Measurements from ENCODE around the gene HMX1. TPM values are rescaled to one million over a fixed set of nuclear protein-coding genes. Genes with fewer than 3 reads are reported as not detected.

HMX1 gene
- total RNA-seq, 2 experiments from 2014 or later, result not detected

DNA sequence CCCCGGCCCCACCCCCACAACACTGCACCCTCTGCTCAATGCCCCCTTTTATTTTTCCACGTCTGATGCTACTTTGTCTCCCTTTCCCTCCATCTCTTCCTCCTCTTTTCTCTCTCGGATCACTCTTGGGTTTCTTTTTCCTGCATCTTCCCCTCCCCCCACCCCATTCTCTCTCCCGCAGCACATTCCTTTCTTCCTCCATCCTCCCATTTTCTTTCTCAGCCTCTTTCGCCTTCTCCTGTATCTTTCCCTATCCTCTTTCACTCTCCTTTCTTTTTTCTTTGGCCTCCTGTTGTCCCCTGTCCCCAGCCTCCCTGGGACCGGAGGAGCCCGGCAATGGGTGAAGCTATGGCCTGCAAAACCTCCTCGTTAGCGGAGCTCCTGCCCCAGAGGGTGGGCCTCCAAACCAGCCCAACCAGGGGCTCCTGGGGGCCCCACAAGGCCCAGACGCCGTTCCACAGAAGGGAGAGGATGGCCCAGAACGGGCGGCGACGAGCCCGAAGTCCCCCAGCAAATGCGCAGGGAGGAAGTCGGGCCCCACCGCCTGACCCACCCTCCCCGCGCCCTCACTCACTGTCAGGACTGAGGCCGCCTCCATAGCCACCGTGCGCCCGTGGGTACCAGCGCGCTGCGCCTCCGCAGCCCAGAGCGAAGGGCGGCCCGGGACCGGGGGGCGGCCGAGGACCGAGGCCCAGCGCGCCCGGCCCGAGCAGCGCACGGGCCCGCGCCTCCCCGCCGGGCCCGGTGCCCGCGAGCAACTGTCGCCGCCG is 807 bp downstream of the HMX1 start:
- POLR2A ChIA-PET, result no interaction called here

DNA sequence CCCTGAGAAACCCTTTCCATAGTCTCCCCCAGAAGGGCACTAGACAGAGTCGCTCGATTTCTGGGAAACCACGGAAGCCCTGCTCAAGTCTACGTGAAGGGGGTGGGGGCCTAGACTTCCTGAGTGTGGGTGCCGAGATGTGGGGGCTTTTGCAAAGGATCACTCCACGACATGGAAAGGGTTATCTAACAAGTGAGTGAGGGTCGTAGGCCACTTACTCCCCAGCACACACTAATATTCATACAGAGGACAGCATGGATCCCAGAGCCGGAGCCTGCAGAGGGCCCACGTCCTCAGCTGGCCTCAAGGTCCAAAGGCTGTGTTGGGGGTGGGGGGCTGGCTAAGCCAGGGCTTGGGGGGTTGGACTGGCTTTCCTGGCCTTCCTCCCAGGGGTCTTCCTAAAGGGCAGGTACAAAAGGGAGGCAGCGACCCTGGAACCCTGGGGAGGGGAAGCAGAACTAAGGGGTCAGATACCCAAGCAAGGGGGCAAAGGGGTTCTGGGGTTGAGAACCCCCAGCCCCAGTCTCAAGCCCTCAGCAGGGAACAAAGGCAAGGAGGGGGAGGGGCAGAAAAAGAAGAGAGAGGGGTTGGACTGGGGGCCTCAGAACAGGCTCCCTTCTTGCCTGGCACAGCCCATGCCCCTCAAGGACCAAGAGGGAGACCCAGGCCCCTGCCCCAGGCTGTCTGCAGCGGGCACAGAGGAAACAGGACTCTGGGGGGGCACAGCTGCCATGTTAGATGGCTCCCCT is 1.6 kb downstream of the HMX1 start:
- CTCF ChIA-PET, result no interaction called here

More for the DNA sequence above, 807 bp downstream of the HMX1 start:
- CTCF ChIA-PET, result no interaction called here

DNA sequence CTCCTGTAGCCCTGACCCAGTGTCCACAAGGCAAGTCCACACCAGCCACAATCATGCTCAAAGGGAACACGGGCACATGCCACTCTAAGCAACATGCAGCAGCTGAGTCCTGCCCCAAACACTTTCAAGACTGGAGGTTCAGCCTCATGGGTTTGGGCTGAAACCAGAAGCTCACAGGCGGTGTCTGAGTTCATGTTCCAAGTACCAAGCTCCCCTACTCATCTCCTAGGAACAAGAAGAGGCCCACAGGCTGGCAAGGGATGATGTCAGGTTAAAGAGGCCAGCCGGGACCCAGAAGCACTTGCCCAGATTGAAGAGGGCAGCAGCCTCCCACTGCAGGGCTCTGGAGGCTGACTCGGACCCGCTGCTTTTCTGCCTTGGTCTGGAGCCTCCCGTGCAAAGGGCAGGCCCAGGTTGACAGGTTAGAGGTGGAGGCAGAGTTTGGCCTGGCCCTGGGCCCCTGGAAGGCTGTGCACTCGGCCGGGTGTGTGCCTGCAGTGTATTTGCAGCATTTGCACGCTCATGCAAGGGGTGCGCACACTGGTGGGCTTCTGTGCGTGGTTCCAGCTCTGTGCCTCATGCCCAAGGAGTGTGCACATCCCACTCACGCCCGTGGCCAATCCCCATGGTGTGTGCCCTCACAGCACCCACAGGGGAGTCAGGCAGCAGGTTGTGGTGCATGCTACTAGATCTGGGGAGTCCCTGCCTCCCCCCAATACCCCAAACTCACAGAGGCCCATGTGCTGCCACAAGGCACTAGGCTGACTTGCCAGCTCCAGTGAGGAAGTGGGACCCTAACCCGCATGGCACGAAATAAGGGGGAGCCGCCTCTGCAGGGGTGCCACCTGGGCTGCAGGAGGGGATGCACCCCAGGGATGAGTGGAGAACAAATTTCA is 2.4 kb downstream of the HMX1 start:
- CTCF ChIA-PET, result no interaction called here
- POLR2A ChIA-PET, result no interaction called here

More for the DNA sequence above, 1.6 kb downstream of the HMX1 start:
- POLR2A ChIA-PET, result no interaction called here

DNA sequence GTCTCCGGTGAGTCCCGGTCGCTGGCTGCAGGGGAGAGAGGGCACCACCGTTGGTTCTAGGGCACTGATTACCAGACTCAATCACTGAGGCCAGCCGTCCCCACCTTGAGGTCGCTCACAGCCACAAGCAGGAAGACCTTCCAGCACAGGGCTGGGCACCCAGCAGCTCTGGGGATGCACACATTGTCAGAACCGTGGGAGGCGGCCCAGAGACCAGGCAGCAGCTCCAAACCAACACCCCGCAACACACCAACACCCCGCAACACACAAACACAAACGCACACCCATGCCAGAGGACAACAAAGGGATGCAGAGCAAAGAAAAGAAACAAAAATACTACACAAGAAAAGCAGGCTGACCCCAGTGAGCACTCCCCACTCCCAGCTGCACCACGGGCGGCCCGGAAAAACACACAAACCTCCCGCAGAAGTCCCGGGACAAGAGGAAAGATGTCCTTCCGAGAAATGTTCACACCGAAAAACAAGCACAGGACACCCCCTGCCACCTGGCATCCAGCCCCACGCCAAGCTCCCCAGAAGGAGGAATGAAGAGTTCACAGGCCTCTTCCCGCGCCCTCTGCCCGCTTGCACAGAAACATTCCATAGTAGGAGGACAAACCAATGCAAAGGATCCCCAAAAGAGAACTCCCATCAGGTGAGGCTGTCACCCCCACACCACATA is 3.2 kb downstream of the HMX1 start:
- POLR2A ChIA-PET, result no interaction called here
- CTCF ChIA-PET, result no interaction called here

DNA sequence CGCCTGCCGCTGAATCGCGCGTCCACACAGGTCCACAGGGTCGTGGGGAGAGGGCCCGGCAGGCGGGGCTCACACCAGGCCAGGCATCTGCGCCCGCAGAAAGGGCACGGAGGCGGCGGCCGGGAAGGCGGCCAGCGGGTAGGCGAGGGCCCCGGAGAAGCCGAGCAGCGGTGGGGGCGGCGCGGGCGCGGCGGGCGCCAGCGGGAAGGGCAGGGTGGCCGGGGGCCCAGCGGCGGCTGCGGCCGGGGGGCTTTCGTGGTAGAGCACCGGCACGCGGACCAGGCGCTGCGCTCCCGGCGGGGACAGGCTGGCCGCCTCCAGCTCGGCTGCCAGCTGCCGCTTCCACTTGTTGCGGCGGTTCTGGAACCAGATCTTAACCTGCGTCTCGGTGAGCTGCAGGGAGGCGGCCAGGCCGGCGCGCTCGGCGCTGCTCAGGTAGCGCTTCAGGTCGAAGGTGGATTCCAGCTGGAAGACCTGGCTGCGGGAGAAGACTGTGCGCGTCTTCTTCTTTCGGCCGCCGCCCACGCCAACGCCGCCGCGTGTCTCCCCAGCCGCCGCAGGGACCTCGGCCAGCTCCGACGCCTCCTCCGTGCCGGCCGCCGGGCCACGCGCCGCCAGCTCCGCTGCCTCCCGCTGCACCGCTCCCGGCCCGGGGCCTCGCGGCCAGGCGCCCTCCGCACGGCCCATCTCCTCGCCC is 3.9 kb downstream of the HMX1 start:
- ChIA-PET POLR2A (no interaction called here), CTCF (no interaction called here)

DNA sequence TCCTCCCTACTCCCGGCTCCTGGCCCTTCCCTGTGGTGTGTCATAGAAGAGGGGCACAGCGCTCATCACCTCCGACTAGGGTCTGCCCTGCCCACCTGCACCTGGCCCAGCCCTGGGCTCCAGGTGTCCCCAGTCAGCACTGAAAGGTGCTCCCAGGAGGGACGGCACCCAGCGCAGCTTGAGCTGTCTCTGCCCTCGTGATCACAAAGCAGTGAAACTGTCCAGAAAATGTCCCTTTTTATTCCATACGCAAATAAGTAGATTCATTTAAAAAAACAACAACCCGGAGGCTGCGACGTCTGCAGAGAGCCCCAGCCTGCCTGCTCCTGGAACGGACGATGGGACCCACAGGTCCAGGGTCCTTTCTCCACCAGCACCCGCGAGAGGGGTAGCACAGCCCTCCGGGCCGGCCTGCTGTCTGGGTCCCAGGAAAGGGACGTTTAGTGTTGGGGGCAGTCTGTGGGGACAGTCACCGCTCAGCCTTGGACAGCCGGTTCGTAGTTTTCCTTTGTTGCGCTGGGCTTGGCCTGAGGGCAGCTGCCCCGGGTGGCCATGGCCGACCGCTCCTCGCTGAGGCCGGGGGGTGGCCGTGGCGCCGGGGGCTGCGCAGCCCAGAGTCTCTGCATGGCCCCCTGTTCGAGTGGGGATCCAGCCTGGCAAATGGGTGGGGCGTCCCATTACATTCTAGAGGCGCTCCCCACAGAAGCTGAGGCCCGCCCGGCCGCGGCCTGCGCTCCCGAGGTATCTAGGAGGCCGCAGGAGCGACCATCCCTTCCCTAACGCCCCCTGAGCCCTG is 4.6 kb downstream of the HMX1 start:
- ChIA-PET POLR2A (no interaction called here), CTCF (no interaction called here)

DNA sequence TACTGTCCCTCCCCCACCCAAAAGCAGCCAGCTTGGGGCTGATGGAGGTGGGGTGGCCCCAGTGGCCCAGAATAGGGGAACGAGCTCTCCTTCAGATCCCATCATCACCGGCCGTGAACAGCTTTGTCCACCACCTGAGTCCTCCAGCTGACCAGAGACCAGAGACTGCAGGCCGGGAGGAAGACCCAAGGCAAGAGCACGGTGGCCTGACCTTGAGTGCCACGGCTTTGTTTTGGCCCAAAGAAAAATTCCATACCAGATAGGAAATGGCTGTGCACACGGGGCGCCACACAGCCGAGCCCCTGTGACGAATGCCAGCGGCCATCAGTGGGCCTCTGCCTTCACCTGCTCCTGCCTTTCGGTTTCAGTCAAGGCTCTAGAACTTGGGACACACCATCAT is 5.2 kb downstream of the HMX1 start:
- ChIA-PET CTCF (no interaction called here), POLR2A (no interaction called here)

DNA sequence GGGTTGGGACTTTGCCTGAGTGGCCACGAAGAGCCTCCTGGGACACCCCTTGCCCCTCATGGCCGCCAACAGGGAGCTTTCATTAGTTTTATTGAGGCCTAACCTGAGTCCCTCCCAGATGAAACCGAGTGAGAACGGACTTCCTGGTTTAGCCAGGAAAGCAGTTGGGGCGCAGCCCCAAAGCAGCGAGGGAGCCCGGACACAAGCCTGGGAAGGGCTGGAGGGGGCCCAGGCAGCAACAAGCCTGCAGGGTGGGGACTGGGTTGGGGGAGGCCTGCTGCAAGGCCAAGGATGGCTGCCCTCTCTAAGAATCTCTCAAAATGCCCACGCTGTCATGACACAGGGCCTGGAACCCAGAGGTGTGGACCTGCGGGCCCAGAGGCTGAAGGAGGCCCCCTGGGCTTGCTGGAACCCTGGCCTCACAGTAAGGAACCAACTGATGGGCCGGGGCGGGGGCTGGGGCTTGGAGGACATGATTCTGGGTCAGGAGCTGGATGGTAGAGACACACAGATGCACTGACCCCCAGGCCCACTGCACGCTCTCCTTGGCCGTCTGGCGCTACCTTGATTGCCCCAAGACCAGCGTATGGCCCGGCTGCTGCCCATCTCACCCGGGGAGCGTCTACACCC is 5.8 kb downstream of the HMX1 start:
- CTCF ChIA-PET, result no interaction called here
- POLR2A ChIA-PET, result no interaction called here

DNA sequence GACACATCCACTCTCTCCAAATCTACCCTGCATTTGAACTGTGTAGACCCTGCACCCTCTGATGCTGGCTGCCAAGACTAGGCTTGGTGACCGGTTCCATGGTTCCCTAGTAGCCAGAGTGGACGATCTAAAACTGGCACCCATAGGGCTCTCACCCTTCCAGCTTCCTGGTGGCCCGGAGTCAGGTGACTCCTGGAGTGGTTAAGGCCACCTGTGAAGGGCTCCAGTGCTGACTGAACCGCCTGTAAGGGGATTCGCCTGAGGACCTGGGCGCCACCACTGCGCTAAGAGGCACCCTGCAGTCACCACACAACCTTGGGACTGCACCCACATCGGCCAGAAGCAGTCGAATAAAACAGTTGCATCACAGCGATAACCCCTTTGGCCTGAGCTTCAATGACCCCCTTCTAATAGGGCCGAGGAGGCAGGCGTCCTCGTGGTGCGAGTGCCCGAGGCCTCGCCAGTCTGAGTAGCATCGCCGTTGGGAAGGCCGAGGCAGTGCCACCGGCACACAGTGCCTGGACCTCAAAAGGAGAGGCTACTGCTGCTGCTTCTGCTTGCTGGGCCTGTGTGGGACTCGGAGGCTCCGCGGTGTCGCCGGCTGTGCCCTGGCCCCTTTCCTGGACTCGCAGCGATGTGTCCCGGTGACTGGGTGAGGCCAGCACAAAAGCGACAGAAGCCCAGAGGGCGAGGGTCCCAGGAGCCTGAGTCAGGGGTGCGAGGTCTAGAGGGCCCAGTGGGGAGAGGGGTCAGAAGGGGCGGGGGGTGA is 6.5 kb downstream of the HMX1 start:
- CTCF ChIA-PET, result no interaction called here
- POLR2A ChIA-PET, result no interaction called here

DNA sequence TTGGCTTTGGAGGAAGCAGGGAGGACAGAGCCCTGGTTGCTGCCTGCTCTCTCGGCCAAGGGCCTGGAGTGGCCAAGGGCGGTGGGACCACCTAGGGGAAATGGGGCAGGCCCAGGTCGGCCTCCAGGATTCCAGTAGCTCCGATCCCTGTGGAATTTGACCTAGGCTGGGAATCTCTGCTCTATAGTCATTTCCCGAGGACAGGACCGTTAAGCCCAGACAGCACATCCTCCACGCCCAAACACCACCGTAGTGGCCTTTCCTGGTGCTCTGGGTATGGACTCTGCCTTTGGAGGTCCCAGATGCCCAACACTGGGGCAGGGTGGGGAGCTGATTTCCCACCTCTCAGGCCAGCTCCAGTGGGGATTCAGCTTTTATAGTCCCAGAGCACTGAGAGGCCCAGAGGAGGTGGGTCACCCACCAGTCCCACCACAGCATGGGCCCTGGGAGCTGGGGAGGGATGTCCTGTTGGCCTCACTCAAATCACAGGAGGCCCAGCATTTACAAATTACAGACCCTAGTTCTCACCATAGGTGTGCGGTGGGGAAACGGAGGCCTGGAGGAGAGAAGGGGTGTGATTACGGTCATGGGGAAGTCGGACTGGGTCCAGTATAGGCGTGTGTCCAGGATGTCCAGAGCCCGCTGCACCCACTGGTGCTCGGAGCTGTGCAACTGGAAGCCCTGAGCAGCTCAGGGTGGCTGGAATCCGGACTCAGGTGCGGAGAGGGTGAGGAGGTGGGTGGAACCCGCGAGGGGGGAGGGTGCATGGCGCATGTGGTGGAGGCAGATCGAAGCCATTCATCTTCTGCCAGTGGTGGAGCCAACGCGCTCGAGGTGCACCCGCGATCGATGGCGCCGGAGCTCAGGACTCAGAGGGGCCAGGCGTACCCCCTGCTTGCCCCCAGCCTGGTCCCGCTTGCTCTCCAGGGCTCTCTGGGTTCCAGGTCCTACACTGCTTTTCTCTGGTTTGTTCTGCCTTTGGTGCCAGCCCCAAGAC is 7.7 kb downstream of the HMX1 start:
- ChIA-PET POLR2A (no interaction called here), CTCF (no interaction called here)

DNA sequence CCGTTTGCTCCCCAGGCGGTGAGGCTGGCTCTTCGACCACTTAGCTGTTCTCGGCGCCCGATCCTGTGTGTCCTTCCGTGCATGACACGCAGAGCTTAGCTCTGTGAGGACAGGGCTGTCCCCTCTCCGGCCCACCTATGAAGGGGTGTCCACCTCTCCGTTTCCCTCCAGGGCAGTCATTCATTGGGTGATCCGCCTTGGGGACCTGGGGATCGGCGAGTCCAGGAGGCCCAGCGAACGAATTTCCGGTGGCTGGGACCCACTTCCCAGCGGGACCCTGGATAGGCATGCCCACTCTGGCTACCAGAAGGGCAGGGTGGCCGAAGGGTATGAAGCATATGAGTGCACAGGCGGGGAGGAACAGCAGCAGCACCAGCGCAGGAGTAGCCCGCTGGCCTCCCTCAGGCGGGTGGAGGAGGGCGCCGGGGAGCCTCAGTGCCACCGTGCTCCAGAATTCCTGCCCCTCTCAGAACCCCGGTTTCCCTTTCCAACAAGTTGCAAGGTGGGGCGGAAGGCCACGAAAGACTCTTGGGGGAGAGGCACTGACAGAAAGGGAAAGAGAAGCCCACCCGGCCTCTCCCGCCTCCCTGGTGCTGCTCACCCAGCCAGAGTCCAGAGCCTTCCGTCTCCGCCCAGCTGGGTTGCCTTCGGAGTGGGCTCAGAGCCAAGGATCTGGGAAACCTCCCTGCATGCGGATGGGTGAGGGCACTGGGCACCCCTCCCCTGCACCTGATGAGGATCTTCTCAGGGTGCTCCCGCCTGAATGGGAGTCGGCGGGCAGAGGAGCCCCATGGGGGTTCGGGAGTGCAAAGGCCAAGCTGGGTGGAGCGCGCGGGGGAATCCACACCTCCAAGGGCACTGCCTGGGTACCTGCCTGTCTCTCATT is 8.6 kb downstream of the HMX1 start:
- ChIA-PET POLR2A (interaction anchor here (0.6 kb wide), 1 partner anchor 692 kb away, joined by 5 read pairs; no protein-coding TSS in a partner anchor), CTCF (no interaction called here)

DNA sequence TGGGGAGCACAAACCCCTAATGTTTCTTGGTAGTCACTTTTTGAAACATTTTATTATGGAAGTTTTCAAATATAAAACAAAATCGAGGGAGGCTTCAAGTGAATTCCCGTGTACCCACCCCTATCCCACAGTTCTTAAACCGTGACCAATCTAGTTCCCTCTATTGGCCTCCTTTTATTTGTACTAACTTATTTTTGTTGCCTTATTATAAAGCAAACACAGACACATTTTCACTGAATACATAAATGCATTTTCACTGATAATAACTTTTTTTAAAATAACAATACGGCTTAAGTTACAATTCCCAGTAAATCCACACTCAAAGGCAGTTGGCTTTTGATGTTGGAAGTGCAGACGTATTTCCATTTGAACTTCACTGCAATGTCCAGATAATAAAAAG is 9.3 kb downstream of the HMX1 start:
- CTCF ChIA-PET, result no interaction called here
- POLR2A ChIA-PET, result interaction anchor here (0.6 kb wide), 1 partner anchor 692 kb away, joined by 5 read pairs; no protein-coding TSS in a partner anchor

DNA sequence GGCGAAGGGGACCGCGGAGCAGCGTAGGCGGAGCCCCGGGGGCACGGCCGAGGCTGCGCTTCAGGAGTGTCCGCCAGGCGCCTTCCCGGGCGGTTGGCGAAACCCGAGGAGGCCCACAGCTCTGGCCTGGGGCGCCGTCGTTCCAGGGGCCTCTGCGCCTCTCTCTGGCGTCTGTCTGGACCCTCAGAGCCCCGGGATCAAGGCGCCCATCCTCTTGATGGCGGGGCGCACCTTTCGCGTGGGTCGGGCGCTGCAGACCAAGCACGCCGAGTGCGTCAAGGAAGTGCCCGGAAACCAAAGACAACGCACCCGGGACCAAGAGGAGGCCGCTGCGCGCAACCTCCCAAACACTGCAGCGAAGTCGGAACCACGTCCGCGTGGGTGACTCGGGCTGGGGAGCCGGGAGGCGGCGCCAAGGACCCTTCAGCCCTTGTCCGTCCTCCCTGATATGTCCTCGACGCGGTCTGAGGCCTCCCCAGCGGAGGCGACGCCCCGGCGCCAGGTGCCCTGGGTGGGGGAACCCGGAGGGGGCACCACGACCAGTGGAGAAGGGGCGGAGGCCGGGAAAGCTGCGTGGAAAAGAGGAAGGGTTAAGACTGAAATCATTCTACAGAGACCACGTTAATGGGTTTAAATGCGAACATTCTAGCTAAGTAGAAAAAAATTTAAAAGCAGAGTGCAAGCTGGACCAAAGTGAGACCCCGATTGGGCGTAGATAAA is 9.9 kb downstream of the HMX1 start:
- CTCF ChIA-PET, result no interaction called here
- POLR2A ChIA-PET, result interaction anchor here (0.6 kb wide), 1 partner anchor 691 kb away, joined by 5 read pairs; no protein-coding TSS in a partner anchor

DNA sequence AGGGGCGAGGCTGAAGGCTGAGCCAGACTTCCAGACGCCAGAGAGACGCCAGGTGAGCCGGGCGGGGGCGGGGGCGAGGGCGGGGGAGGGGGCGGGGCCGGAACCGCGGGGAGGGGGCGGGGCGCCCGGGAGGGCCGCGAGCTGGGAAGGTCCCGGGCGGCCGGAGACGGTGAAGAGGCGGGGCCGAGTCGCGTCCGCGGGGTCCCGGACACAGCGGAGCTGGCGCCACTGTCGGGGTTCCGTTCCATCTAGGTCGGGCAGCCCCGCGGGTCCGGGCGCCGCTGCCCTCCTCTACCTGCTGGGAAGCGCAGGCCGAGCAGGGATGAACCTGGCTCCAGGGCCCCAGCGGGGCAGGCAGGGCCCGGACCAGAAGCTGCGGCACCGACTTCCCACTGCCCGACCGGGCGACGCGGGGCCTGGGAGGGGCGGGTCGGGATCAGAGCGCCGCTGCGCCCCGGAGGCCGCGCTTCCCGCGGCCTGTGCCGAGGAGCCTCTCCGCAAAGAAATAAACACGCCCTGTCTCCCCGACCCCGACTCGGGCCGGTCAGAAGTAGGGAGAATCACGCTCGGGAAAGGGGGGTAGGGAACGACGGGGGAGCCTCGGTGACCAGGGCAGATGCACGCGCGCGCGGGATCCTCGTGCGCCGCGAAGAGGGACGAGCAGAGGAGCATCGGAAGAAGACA is 10.6 kb downstream of the HMX1 start:
- ChIA-PET CTCF (no interaction called here), POLR2A (no interaction called here)
